ENCODE results near the gene EDN2. TPM values are rescaled to one million over a fixed set of nuclear protein-coding genes. Genes with fewer than 3 reads are reported as not detected.

The EDN2 gene
- total RNA-seq, 1 donor from 2014 or later, result 9.3 TPM

DNA sequence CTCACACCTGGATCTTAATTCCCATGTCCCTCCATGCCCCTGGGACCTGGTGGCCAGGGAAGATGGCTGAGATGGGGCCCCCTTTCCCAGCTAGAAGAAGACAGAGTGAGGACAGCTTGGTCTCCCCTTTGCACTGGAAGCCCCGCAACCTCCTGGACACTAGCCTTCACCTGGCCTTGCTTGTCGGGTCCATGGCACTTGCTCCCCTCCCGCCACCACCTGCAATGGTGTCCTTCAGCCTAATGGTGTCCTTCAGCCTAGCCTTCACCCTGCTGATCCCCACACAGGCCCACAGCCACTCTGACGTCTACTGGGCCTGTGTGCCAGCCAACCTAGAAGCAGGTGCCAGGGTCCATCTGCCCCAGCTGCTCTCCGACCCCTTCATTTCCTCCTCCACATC is 45.9 kb upstream of the EDN2 start:
- intact Hi-C loops (cut with DNase I), result no loop called here
- DNase-seq (ENCODE audit: extremely low spot score in 2 of 2), result no peak

GRCh38 chr1:41529621-41530395 is 45.3 kb upstream of the EDN2 start:
- intact Hi-C loops (cut with DNase I), result no loop called here
- TF ChIP-seq POLR2A (IDR thresholded peaks at IDR 0.05), result no peak
- Histone ChIP-seq H3K27ac (no peak overlapping the region), H3K4me3 (no peak overlapping the region), H3K27me3 (no peaks in the 10 kb centered on the region), H3K36me3 (no peaks in the 10 kb centered on the region), H3K4me1 (no peaks in the 10 kb centered on the region), H3K9me3 (no peaks in the 10 kb centered on the region)
- DNase-seq (ENCODE audit: extremely low spot score in 2 of 2), result no peak

More for the DNA sequence above, 45.9 kb upstream of the EDN2 start:
- TF ChIP-seq, protein P1, sequence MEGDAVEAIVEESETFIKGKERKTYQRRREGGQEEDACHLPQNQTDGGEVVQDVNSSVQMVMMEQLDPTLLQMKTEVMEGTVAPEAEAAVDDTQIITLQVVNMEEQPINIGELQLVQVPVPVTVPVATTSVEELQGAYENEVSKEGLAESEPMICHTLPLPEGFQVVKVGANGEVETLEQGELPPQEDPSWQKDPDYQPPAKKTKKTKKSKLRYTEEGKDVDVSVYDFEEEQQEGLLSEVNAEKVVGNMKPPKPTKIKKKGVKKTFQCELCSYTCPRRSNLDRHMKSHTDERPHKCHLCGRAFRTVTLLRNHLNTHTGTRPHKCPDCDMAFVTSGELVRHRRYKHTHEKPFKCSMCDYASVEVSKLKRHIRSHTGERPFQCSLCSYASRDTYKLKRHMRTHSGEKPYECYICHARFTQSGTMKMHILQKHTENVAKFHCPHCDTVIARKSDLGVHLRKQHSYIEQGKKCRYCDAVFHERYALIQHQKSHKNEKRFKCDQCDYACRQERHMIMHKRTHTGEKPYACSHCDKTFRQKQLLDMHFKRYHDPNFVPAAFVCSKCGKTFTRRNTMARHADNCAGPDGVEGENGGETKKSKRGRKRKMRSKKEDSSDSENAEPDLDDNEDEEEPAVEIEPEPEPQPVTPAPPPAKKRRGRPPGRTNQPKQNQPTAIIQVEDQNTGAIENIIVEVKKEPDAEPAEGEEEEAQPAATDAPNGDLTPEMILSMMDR (IDR thresholded peaks at IDR 0.05), result no peak
- TF ChIP-seq POLR2A (IDR thresholded peaks at IDR 0.05), result no peak
- TF ChIP-seq POLR2AphosphoS5 (IDR thresholded peaks at IDR 0.05; ENCODE audit: insufficient read depth in 1 of 2, low read depth in 1 of 2), result no peak
- Histone ChIP-seq H3K4me1 (no peaks in the 10 kb centered on the region), H3K4me3 (no peak overlapping the region), H3K36me3 (no peaks in the 10 kb centered on the region), H3K27me3 (no peaks in the 10 kb centered on the region), H3K27ac (no peak overlapping the region), H3K9me3 (no peaks in the 10 kb centered on the region)

DNA sequence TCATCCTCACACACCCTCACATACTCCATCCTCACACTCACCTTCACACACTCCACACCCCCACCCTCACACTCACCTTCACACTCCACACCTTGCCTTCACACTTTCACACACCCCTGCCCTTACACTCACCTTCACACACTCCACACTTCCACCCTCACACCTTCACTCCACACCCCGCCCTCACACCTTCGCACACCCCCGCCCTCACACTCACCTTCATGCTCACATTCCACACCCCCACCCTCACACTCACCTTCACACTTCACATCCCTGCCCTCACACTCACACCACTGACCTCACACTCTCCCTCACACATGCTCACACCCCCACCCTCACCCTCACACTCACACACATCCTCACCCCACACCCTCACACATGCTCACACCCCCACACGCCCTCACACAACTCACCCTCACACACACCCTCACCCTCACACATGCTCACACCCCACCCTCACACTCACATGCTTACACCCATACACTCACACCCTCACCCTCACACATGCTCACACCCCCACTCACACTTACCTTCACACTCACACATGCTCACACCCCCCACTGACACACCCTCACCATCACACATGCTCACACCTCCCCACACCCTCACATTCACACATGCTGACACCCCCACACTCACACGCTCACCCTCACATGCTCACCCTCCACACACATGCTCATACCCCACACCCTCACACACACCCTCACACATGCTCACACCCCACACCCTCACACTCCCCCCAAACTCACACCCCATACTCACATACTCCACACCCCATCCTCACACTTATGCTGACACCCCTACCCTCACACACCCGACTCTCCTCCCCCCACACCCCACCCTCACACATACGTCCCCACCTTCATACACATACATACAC is 44.5 kb upstream of the EDN2 start:
- H3K9me3 ChIP-seq, result no peaks in the 10 kb centered on the region
- DNase-seq (ENCODE audit: extremely low spot score in 2 of 2), result no peak
- no peak overlapping the region for H3K27ac ChIP-seq
- intact Hi-C loops (cut with DNase I), result no loop called here
- no peaks in the 10 kb centered on the region for H3K4me1 ChIP-seq
- TF ChIP-seq POLR2AphosphoS5 (IDR thresholded peaks at IDR 0.05; ENCODE audit: insufficient read depth in 1 of 2, low read depth in 1 of 2) (no peak), POLR2A (IDR thresholded peaks at IDR 0.05) (no peak)
- TF ChIP-seq, protein P1 (IDR thresholded peaks at IDR 0.05), result no peak
- no peaks in the 10 kb centered on the region for H3K36me3 ChIP-seq
- no peak overlapping the region for H3K4me3 ChIP-seq
- H3K27me3 ChIP-seq, result no peaks in the 10 kb centered on the region

DNA sequence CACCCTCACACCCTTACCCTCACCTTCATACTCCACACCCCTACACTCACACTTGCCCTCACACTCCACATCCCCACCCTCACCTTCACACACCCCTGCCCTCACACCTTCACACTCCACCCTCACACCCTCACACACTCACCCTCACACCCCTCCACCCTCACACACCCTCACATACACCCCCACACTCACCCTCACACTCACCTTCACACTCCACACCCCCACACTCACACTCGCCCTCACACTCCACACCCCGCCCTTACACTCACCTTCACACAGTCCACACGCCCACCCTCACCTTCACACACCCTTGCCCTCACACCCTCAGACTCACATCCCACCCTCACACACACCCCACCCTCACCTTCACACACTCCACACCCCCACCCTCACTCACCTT is 43.6 kb upstream of the EDN2 start:
- H3K4me1 ChIP-seq, result no peaks in the 10 kb centered on the region
- no peak for DNase-seq (ENCODE audit: extremely low spot score in 2 of 2)
- H3K36me3 ChIP-seq, result no peaks in the 10 kb centered on the region
- intact Hi-C loops (cut with DNase I), result no loop called here
- no peak overlapping the region for H3K27ac ChIP-seq
- H3K4me3 ChIP-seq, result no peak overlapping the region
- no peaks in the 10 kb centered on the region for H3K27me3 ChIP-seq
- no peak for TF ChIP-seq POLR2AphosphoS5 (IDR thresholded peaks at IDR 0.05; ENCODE audit: insufficient read depth in 1 of 2, low read depth in 1 of 2)
- TF ChIP-seq, protein P1 (IDR thresholded peaks at IDR 0.05), result no peak
- TF ChIP-seq POLR2A (IDR thresholded peaks at IDR 0.05), result no peak
- no peaks in the 10 kb centered on the region for H3K9me3 ChIP-seq

DNA sequence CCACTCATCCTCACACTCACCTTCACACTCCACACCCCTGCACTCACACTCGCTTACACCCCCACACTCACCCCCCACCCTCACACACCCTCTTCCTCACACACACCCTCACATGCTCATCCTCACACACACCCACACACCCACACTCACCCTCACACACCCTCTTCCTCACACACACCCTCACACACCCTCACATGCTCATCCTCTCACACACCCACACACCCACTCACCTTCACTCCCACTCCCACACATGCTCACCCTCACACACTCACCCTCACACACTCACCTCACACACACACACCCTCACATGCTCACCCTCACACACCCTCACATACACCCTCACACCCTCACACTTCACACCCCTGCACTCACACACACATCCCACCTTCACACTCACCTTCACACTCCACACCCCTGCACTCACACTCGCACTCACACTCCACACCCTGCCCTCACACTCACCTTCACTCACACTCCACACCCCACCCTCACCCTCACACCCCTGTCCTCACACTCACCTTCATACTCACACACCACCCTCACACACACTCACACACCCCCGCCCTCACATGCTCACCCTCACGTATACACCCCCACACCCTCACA is 42.6 kb upstream of the EDN2 start:
- Histone ChIP-seq H3K4me1 (no peaks in the 10 kb centered on the region), H3K36me3 (no peaks in the 10 kb centered on the region), H3K4me3 (no peak overlapping the region), H3K27ac (no peak overlapping the region), H3K9me3 (no peaks in the 10 kb centered on the region), H3K27me3 (no peaks in the 10 kb centered on the region)
- intact Hi-C loops (cut with DNase I), result no loop called here
- TF ChIP-seq POLR2A (IDR thresholded peaks at IDR 0.05) (no peak), POLR2AphosphoS5 (IDR thresholded peaks at IDR 0.05; ENCODE audit: insufficient read depth in 1 of 2, low read depth in 1 of 2) (no peak)
- TF ChIP-seq, protein P1 (IDR thresholded peaks at IDR 0.05), result no peak
- DNase-seq (ENCODE audit: extremely low spot score in 2 of 2), result no peak
